CD4-positive, alpha-beta memory T cell (primary cell): ENCODE measurements around the gene ANKRD13A. TPM values are rescaled to one million over a fixed set of nuclear protein-coding genes. Genes with fewer than 3 reads are reported as not detected.
A peak's percentile ranks its signal among the peaks of the same experiment; 100 is the strongest.

Source experiments
- CTCF ChIA-PET: fragments of 350-600 bp; sonication (Branson Sonifier 250); formaldehyde crosslinking; loops from one replicate; lab custom pipeline; 2021; ENCODE audit warnings: inconsistent platforms; ENCODE audit not compliant: partially characterized antibody; lab: Charles Lee
- POLR2A ChIA-PET: fragments of 350-600 bp; sonication (Branson Sonifier 250); formaldehyde crosslinking; loops from one replicate; lab custom pipeline; 2021; ENCODE audit not compliant: partially characterized antibody; lab: Charles Lee
- DNase-seq, 5 donors: peaks; one replicate each; pipeline versions ENCODE4 v3.0.0 to v3.0.0-alpha.2; 2020 to 2022; ENCODE audit warnings: mixed read lengths in 1 of 5
- H3K27ac ChIP-seq: one replicate; pipeline ENCODE4 v1.7.0; 2013; ENCODE audit warnings: low read depth, low read length
- H3K27me3 ChIP-seq: 2 replicates; pipeline ENCODE4 v1.7.0; 2013; ENCODE audit warnings: mild to moderate bottlenecking, low read length, moderate library complexity; ENCODE audit not compliant: insufficient read depth
- H3K36me3 ChIP-seq: 2 replicates; pipeline ENCODE4 v1.7.0; 2013; ENCODE audit warnings: mild to moderate bottlenecking, low read length, moderate library complexity; ENCODE audit not compliant: insufficient read depth
- H3K4me1 ChIP-seq: 2 replicates; pipeline ENCODE4 v1.7.0; 2013; ENCODE audit warnings: mild to moderate bottlenecking, low read length, moderate library complexity; ENCODE audit not compliant: insufficient read depth
- H3K4me3 ChIP-seq, 2 donors: one replicate each; pipeline ENCODE4 v1.7.0; 2013; ENCODE audit warnings: low read length in 2 of 2, mild to moderate bottlenecking in 1 of 2
- H3K9me3 ChIP-seq, 2 donors: one replicate each; pipeline ENCODE4 v1.7.0; 2013; ENCODE audit warnings: low read length in 2 of 2, control low read depth in 1 of 2; ENCODE audit not compliant: control insufficient read depth in 1 of 2
- H3K27ac Mint-ChIP-seq, 7 donors: one replicate each; pipeline ENCODE4 v1.8.0; 2020 to 2021; ENCODE audit warnings: mixed read lengths in 7 of 7, mild to moderate bottlenecking in 6 of 7, inconsistent platforms in 3 of 7, moderate library complexity in 3 of 7
- H3K27me3 Mint-ChIP-seq, 2 donors: one replicate each; pipeline ENCODE4 v1.8.0; 2020 to 2021; ENCODE audit warnings: mixed read lengths in 2 of 2
- H3K36me3 Mint-ChIP-seq, 2 donors: one replicate each; pipeline ENCODE4 v1.8.0; 2020 to 2021; ENCODE audit warnings: mixed read lengths in 2 of 2, inconsistent platforms in 1 of 2, mild to moderate bottlenecking in 1 of 2
- H3K4me1 Mint-ChIP-seq, 4 donors: one replicate each; pipeline ENCODE4 v1.8.0; 2020 to 2021; ENCODE audit warnings: mixed read lengths in 4 of 4, mild to moderate bottlenecking in 1 of 4
- H3K4me3 Mint-ChIP-seq, 8 donors: one replicate each; pipeline ENCODE4 v1.8.0; 2020 to 2021; ENCODE audit warnings: mixed read lengths in 8 of 8, mild to moderate bottlenecking in 7 of 8, moderate library complexity in 6 of 8, inconsistent platforms in 3 of 8
- H3K9me3 Mint-ChIP-seq, 8 donors: one replicate each; pipeline ENCODE4 v1.8.0; 2020 to 2021; ENCODE audit warnings: mixed read lengths in 8 of 8, mild to moderate bottlenecking in 5 of 8, inconsistent platforms in 3 of 8, moderate library complexity in 1 of 8
- intact Hi-C: fragments of 100-400 bp; cut with micrococcal nuclease; formaldehyde crosslinking; loops from one replicate; pipeline ENCODE4 v1.15.1; 2023
- polyA plus RNA-seq, 2 donors: library from polyadenylated mRNA; unstranded; fragments of 300-500 nt; fragmentation: Illumina TruSeq; gene quantifications; one replicate each; pipeline ENCODE4 v1.2.3, GENCODE V29; 2021
- total RNA-seq, 2 experiments: library from RNA; stranded (reverse); gene quantifications; one replicate each; pipeline ENCODE4 v1.2.3, GENCODE V29; 2021

ANKRD13A gene
- total and polyA plus RNA-seq, 4 experiments from 2014 or later, result 66.6 to 99.7 (median 83.2) TPM

DNA sequence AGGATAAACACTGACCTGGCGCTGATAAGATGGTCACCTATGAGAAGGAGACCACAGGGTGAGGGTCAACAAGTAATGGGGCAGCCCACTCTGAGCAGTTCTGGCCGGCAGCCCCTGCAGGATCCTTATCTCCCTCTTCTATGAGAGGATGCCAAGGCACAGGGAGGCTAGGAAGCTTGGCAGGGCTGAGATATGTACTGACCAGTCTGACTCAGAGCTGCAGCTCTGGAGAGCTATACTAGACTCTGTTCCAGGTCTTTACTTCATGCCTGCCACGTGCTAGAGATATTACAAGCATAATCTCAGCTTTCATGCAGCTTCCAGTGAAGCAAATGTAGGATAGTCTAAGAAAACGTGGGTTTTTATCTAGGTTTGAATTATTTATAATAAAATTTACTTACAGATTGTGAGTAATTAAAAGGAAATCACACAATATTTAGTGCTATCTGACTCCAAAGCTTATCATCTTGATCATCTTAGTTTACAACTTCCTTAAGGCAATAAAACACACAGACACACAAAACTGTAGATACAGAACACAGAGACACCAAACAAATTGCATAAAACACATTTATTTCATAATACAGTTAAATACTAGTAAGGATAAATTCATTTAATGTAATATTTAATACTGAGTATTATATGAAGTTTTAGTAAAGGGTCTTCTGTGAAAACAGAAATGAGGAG, 35.3 kb upstream of the ANKRD13A start:
- H3K9me3 Mint-ChIP-seq, result no peaks in the 10 kb centered on the region
- H3K27ac Mint-ChIP-seq, result peak overlapping the region in 5 of 7 donors; percentile 68 to 86 (median 85)
- no peak overlapping the region for H3K4me3 Mint-ChIP-seq
- H3K27me3 ChIP-seq, result no peaks in the 10 kb centered on the region
- no peak for DNase-seq
- POLR2A ChIA-PET, result interaction anchor here (0.6 kb wide), 1 partner anchor 74 kb away, joined by 3 read pairs; no protein-coding TSS in a partner anchor
- peaks cover 44 to 67% of the 10 kb centered on the region in 2 donors for H3K36me3 Mint-ChIP-seq
- peaks cover 58% of the 10 kb centered on the region for H3K36me3 ChIP-seq
- no peaks in the 10 kb centered on the region for H3K9me3 ChIP-seq
- H3K27me3 Mint-ChIP-seq, result no peaks in the 10 kb centered on the region
- intact Hi-C loops, result no loop called here
- CTCF ChIA-PET, result no interaction called here
- H3K4me1 ChIP-seq, result peaks cover 19% of the 10 kb centered on the region
- H3K4me3 ChIP-seq, result no peak overlapping the region
- no peak overlapping the region for H3K27ac ChIP-seq
- H3K4me1 Mint-ChIP-seq, result peaks cover 13 to 37% (median 25%) of the 10 kb centered on the region in 4 donors

DNA sequence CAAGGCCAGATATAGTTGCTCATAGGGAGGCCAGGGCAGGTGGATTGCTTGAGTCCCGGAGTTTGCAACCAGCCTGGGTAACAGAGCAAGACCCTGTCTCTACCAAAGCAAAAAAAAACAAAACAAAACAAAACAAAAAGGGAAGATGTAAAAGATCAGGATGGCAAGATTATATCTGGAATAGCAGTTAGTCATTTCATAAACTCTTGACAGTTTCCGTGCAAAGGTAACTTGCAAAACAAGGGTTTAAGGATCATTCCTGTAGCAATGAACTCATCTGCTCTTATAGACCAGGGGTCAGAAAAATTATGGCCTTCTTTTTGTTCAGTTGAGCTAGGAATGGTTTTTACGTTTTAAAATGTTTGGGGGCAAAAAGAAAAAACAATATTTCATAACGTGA, 32.7 kb upstream of the ANKRD13A start:
- H3K4me1 Mint-ChIP-seq, result peaks cover 15 to 48% (median 27%) of the 10 kb centered on the region in 4 donors
- peak overlapping the region in 1 of 8 donors; percentile 65 for H3K4me3 Mint-ChIP-seq
- ChIA-PET CTCF (interaction anchor here (1.8 to 2.1 kb wide), 2 partner anchors 9 to 26 kb away, joined by 4 to 5 read pairs; no protein-coding TSS in a partner anchor), POLR2A (interaction anchor here (2.0 kb wide), 1 partner anchor 28 kb away, joined by 21 read pairs; no protein-coding TSS in a partner anchor)
- Histone ChIP-seq H3K9me3 (no peaks in the 10 kb centered on the region), H3K27ac (no peak overlapping the region), H3K4me1 (peaks cover 28% of the 10 kb centered on the region), H3K36me3 (peaks cover 51% of the 10 kb centered on the region), H3K27me3 (no peaks in the 10 kb centered on the region), H3K4me3 (no peak overlapping the region)
- H3K27ac Mint-ChIP-seq, result peak overlapping the region in 5 of 7 donors; percentile 31 to 82 (median 72)
- intact Hi-C loops, result no loop called here
- DNase-seq, result no peak
- H3K27me3 Mint-ChIP-seq, result no peaks in the 10 kb centered on the region
- H3K9me3 Mint-ChIP-seq, result no peaks in the 10 kb centered on the region
- H3K36me3 Mint-ChIP-seq, result peaks cover 37 to 59% of the 10 kb centered on the region in 2 donors

DNA sequence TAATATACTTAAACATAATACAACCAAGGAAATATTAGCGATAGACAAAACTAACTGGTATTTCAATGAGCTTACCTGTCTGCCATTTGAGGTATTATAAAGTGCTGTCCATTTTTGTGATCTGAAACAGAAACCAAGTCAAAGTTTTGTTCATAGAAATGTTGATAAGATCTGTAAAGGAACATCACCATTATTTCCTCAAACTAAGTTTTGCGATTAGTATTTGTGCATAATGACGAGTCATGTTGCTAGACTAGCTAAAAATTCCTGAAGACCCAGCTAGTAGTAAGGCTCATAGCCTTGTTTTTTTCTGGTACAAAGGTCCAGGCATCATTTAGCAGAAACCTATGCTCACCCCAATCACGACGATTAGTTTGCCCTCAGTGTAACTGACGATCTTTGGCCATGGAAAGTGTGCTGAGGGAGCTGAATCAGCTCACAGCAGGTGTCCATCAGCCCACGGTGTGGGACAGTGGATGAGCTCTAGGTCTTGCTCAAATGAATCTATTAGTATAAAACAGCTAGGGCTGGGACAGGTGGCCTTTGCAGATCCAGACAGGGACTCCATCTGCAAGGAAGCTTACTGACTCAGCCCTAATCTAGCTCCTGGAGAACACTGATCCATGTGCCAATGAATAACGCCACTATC, 31.7 kb upstream of the ANKRD13A start:
- no peaks in the 10 kb centered on the region for H3K27me3 ChIP-seq
- H3K36me3 ChIP-seq, result peaks cover 42% of the 10 kb centered on the region
- H3K4me1 Mint-ChIP-seq, result peaks cover 15 to 45% (median 28%) of the 10 kb centered on the region in 4 donors
- H3K27ac ChIP-seq, result peak overlapping the region; percentile 65
- POLR2A ChIA-PET, result interaction anchor here (0.5 to 2.0 kb wide), 9 partner anchors 8 to 48 kb away, joined by 3 to 21 read pairs (median 4); partner anchors contain the start of genes ANKRD13A and GIT2
- peak overlapping the region; percentile 88 to 96 (median 92) for H3K27ac Mint-ChIP-seq
- CTCF ChIA-PET, result interaction anchor here (0.9 to 2.1 kb wide), 5 partner anchors 8 to 46 kb away, joined by 3 to 6 read pairs (median 4); no protein-coding TSS in a partner anchor
- DNase-seq, result peak; percentile 6 to 44 (median 14)
- intact Hi-C loops, result no loop called here
- peak overlapping the region; percentile 20 to 49 for H3K4me3 ChIP-seq
- H3K9me3 ChIP-seq, result no peaks in the 10 kb centered on the region
- peaks cover 28% of the 10 kb centered on the region for H3K4me1 ChIP-seq
- no peaks in the 10 kb centered on the region for H3K27me3 Mint-ChIP-seq
- H3K36me3 Mint-ChIP-seq, result peaks cover 39 to 59% of the 10 kb centered on the region in 2 donors
- H3K4me3 Mint-ChIP-seq, result peak overlapping the region; percentile 71 to 84 (median 77)
- no peaks in the 10 kb centered on the region for H3K9me3 Mint-ChIP-seq

DNA sequence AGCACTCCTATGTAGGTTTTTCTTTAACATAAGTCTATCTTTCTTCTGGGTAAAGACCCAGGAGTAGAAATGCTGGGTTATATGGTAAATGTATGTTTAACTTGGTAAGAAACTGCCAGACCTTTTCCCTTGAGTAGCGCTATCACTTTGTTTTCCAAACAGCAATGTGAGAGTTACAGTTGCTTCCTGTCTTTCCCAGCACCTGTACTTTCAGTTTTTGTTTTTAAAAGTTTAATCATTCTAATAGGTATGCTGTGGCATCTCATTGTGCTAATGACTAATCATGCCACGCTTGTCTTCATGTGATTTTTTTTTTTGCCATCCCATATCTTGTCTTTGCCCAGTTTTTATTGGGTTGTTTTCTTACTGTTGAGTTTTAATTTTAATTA, 31.2 kb upstream of the ANKRD13A start:
- H3K27ac Mint-ChIP-seq, result peak overlapping the region; percentile 88 to 96 (median 92)
- Histone ChIP-seq H3K4me1 (peaks cover 28% of the 10 kb centered on the region), H3K27ac (peak overlapping the region; percentile 65), H3K9me3 (no peaks in the 10 kb centered on the region), H3K4me3 (peak overlapping the region; percentile 20 to 49), H3K27me3 (no peaks in the 10 kb centered on the region), H3K36me3 (peaks cover 36% of the 10 kb centered on the region)
- peaks cover 15 to 42% (median 28%) of the 10 kb centered on the region in 4 donors for H3K4me1 Mint-ChIP-seq
- H3K4me3 Mint-ChIP-seq, result peak overlapping the region; percentile 71 to 84 (median 77)
- peak in 4 of 5 donors; percentile 27 to 45 (median 36) for DNase-seq
- POLR2A ChIA-PET, result interaction anchor here (0.5 to 2.0 kb wide), 8 partner anchors 8 to 48 kb away, joined by 3 to 21 read pairs (median 4); partner anchors contain the start of genes ANKRD13A and GIT2
- H3K27me3 Mint-ChIP-seq, result no peaks in the 10 kb centered on the region
- peaks cover 33 to 57% of the 10 kb centered on the region in 2 donors for H3K36me3 Mint-ChIP-seq
- intact Hi-C loops, result no loop called here
- no peaks in the 10 kb centered on the region for H3K9me3 Mint-ChIP-seq
- CTCF ChIA-PET, result interaction anchor here (1.0 to 1.8 kb wide), 3 partner anchors 24 to 46 kb away, joined by 3 to 6 read pairs (median 4); no protein-coding TSS in a partner anchor

DNA sequence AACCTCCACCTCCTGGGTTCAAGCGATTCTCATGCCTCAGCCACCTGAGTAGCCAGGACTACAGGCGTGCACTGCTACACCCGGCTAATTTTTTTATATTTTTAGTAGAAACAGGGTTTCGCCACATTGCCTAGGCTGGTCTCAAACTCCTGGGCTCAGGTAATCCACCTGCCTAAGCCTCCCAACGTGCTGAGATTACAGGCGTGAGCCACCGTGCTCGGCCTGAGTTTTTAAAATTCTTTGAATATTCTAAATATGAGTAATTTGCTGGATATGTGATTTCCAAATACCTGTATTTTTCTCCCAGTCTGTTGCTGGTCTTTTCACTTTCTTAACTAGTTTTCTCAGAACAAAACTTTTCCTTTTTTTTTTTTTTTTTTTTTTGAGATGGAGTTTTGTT, 30.4 kb upstream of the ANKRD13A start:
- peaks cover 0 to 2% (median 0%) of the 10 kb centered on the region in 8 donors for H3K9me3 Mint-ChIP-seq
- ChIA-PET CTCF (no interaction called here), POLR2A (no interaction called here)
- H3K4me3 Mint-ChIP-seq, result peak overlapping the region in 4 of 8 donors; percentile 15 to 71 (median 26)
- no peak for DNase-seq
- Histone ChIP-seq H3K27ac (no peak overlapping the region), H3K4me3 (no peak overlapping the region), H3K36me3 (peaks cover 29% of the 10 kb centered on the region), H3K9me3 (no peaks in the 10 kb centered on the region), H3K27me3 (no peaks in the 10 kb centered on the region), H3K4me1 (peaks cover 31% of the 10 kb centered on the region)
- H3K36me3 Mint-ChIP-seq, result peaks cover 35 to 58% of the 10 kb centered on the region in 2 donors
- no peaks in the 10 kb centered on the region for H3K27me3 Mint-ChIP-seq
- H3K4me1 Mint-ChIP-seq, result peaks cover 19 to 46% (median 28%) of the 10 kb centered on the region in 4 donors
- intact Hi-C loops, result no loop called here
- peak overlapping the region in 2 of 7 donors; percentile 42 to 88 for H3K27ac Mint-ChIP-seq

DNA sequence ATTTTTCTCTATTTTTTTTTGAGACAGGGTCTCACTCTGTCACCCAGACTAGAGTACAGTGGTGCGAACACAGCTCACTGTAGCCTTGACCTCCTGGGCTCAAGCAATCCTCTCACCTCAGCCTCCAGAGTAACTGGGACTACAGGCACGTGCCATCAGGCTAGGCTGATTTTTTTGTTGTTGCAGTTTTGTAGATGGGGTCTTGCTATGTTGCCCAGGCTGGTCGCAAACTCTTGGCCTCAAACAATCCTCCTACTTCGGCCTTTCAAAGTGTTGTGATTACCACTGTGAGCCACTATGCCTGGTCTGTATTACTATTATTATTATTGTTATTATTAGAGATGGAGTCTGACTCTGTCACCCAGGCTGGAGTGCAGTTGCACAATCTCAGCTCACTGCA, 26.4 kb upstream of the ANKRD13A start:
- no peak for DNase-seq
- H3K36me3 ChIP-seq, result peaks cover 24% of the 10 kb centered on the region
- no peak overlapping the region for H3K4me3 Mint-ChIP-seq
- CTCF ChIA-PET, result no interaction called here
- H3K9me3 ChIP-seq, result no peaks in the 10 kb centered on the region
- H3K4me3 ChIP-seq, result no peak overlapping the region
- peaks cover 0 to 2% (median 0%) of the 10 kb centered on the region in 8 donors for H3K9me3 Mint-ChIP-seq
- POLR2A ChIA-PET, result interaction anchor here (0.6 to 1.1 kb wide), 3 partner anchors 12 to 119 kb away, joined by 3 to 4 read pairs (median 3); no protein-coding TSS in a partner anchor
- H3K27me3 ChIP-seq, result no peaks in the 10 kb centered on the region
- H3K27ac ChIP-seq, result peak overlapping the region; percentile 20
- H3K27me3 Mint-ChIP-seq, result no peaks in the 10 kb centered on the region
- intact Hi-C loops, result no loop called here
- peaks cover 13 to 31% (median 19%) of the 10 kb centered on the region in 4 donors for H3K4me1 Mint-ChIP-seq
- peak overlapping the region in 5 of 7 donors; percentile 13 to 97 (median 88) for H3K27ac Mint-ChIP-seq
- peaks cover 43 to 58% of the 10 kb centered on the region in 2 donors for H3K36me3 Mint-ChIP-seq
- peaks cover 28% of the 10 kb centered on the region for H3K4me1 ChIP-seq
